OCI-LY1 (cell line): Measurements from ENCODE around the gene MARK3.

Experiments
- H2AFZ ChIP-seq: fragments of 200-600 bp; sonication (generic), shearing (Covaris generic); 2 replicates; pipeline ENCODE4 v1.6.0; 2014; ENCODE audit warnings: antibody characterized with exemption, mild to moderate bottlenecking, low read length
- H3F3A ChIP-seq: fragments of 200-600 bp; sonication (generic), shearing (Covaris generic); 2 replicates; pipeline ENCODE4 v1.6.0; 2014; ENCODE audit warnings: mild to moderate bottlenecking, antibody characterized with exemption, low read length, moderate library complexity; ENCODE audit not compliant: insufficient read depth
- H3K27ac ChIP-seq: fragments of 200-600 bp; sonication (generic); 2 replicates; pipeline ENCODE4 v1.5.1; 2014; ENCODE audit warnings: low read length, mixed run types, mild to moderate bottlenecking, low read depth; ENCODE audit not compliant: poor library complexity, severe bottlenecking
- H3K27me3 ChIP-seq: fragments of 200-600 bp; sonication (generic); 2 replicates; pipeline ENCODE4 v1.6.0; 2014; ENCODE audit warnings: antibody characterized with exemption, mild to moderate bottlenecking, low read length, moderate library complexity; ENCODE audit not compliant: insufficient read depth
- H3K36me3 ChIP-seq: fragments of 200-600 bp; sonication (generic); 2 replicates; pipeline ENCODE4 v1.6.1; 2014; ENCODE audit warnings: mild to moderate bottlenecking, antibody characterized with exemption, low read length, moderate library complexity, mixed read lengths; ENCODE audit not compliant: insufficient read depth
- H3K4me1 ChIP-seq: fragments of 200-600 bp; sonication (generic); 2 replicates; pipeline ENCODE4 v1.5.1; 2014; ENCODE audit warnings: mild to moderate bottlenecking, low read length, moderate library complexity; ENCODE audit not compliant: insufficient read depth, severe bottlenecking
- H3K4me2 ChIP-seq: fragments of 200-600 bp; sonication (generic), shearing (Covaris generic); 2 replicates; pipeline ENCODE4 v1.6.1; 2014; ENCODE audit warnings: low read length
- H3K4me3 ChIP-seq: fragments of 200-600 bp; sonication (generic); 2 replicates; pipeline ENCODE4 v1.5.1; 2014; ENCODE audit warnings: low read length, low read depth, mild to moderate bottlenecking, mixed read lengths; ENCODE audit not compliant: poor library complexity, severe bottlenecking
- H3K79me2 ChIP-seq: fragments of 200-600 bp; shearing (Covaris generic); 2 replicates; pipeline ENCODE4 v1.6.1; 2016; ENCODE audit warnings: mixed run types, low read length, mixed read lengths; ENCODE audit not compliant: insufficient read depth
- H3K9ac ChIP-seq: fragments of 200-600 bp; sonication (generic), shearing (Covaris generic); 2 replicates; pipeline ENCODE4 v1.6.1; 2014; ENCODE audit warnings: mild to moderate bottlenecking, low read length, mixed read lengths
- H3K9me2 ChIP-seq: fragments of 200-600 bp; sonication (generic), shearing (Covaris generic); 2 replicates; pipeline ENCODE4 v1.6.1; 2014; ENCODE audit warnings: low read depth, mild to moderate bottlenecking, low read length, mixed read lengths
- H3K9me3 ChIP-seq: fragments of 200-600 bp; shearing (Covaris generic); 2 replicates; pipeline ENCODE4 v1.6.1; 2014; ENCODE audit warnings: low read length, mixed read lengths
- H4K20me1 ChIP-seq: fragments of 200-600 bp; sonication (generic), shearing (Covaris generic); 2 replicates; pipeline ENCODE4 v1.6.0; 2016; ENCODE audit warnings: mild to moderate bottlenecking, low read length; ENCODE audit not compliant: insufficient read depth
- CTCF ChIP-seq: fragments of 200-600 bp; sonication (generic), shearing (Covaris generic); IDR thresholded peaks from 2 replicates; pipeline ENCODE4 v1.5.1; 2017; ENCODE audit warnings: mild to moderate bottlenecking, antibody characterized with exemption, low read length, moderate library complexity, mixed read lengths
- EZH2 ChIP-seq: fragments of 200-600 bp; sonication (generic), shearing (Covaris generic); IDR thresholded peaks from 2 replicates; pipeline ENCODE4 v1.8.0; 2017; ENCODE audit warnings: borderline replicate concordance, mixed run types, mild to moderate bottlenecking, antibody characterized with exemption, low read length, moderate library complexity, mixed read lengths

The MARK3 gene

GRCh38 chr14:103504991-103505565, 119.9 kb downstream of the MARK3 start:
- Histone ChIP-seq H3K27me3 (no peaks in the 10 kb centered on the region), H4K20me1 (no peaks in the 10 kb centered on the region), H3K4me1 (no peaks in the 10 kb centered on the region), H3K9ac (no peak overlapping the region), H3K9me3 (no peaks in the 10 kb centered on the region), H3F3A (no peaks in the 10 kb centered on the region), H3K4me2 (no peak overlapping the region), H3K79me2 (no peaks in the 10 kb centered on the region), H2AFZ (no peak overlapping the region), H3K27ac (no peak overlapping the region), H3K9me2 (no peaks in the 10 kb centered on the region), H3K4me3 (no peak overlapping the region), H3K36me3 (peaks cover 47% of the 10 kb centered on the region)
- no peak for TF ChIP-seq EZH2
- TF ChIP-seq CTCF: no peak

GRCh38 chr14:103507751-103508150, 122.5 kb downstream of the MARK3 start:
- Histone ChIP-seq H4K20me1 (no peaks in the 10 kb centered on the region), H3K36me3 (peaks cover 22% of the 10 kb centered on the region), H3K4me2 (no peak overlapping the region), H3K4me1 (no peaks in the 10 kb centered on the region), H3K27me3 (no peaks in the 10 kb centered on the region), H3K79me2 (no peaks in the 10 kb centered on the region), H3K9me3 (no peaks in the 10 kb centered on the region), H3K4me3 (no peak overlapping the region), H3K9ac (no peak overlapping the region), H2AFZ (no peak overlapping the region), H3K9me2 (no peaks in the 10 kb centered on the region), H3F3A (no peaks in the 10 kb centered on the region), H3K27ac (no peak overlapping the region)
- TF ChIP-seq EZH2 (no peak), CTCF (no peak)

GRCh38 chr14:103508521-103509329, 123.5 kb downstream of the MARK3 start:
- H3K4me1 ChIP-seq: no peaks in the 10 kb centered on the region
- H3K79me2 ChIP-seq: no peaks in the 10 kb centered on the region
- no peaks in the 10 kb centered on the region for H4K20me1 ChIP-seq
- no peaks in the 10 kb centered on the region for H3K9me3 ChIP-seq
- no peak overlapping the region for H3K4me3 ChIP-seq
- TF ChIP-seq EZH2 (no peak), CTCF (no peak)
- no peaks in the 10 kb centered on the region for H3K27me3 ChIP-seq
- H3K27ac ChIP-seq: no peak overlapping the region
- no peaks in the 10 kb centered on the region for H3F3A ChIP-seq
- no peak overlapping the region for H3K9ac ChIP-seq
- no peaks in the 10 kb centered on the region for H3K9me2 ChIP-seq
- no peak overlapping the region for H3K4me2 ChIP-seq
- H2AFZ ChIP-seq: no peak overlapping the region
- H3K36me3 ChIP-seq: peaks cover 12% of the 10 kb centered on the region
